ENCODE measurements around the gene ALDH3B1.

DNA sequence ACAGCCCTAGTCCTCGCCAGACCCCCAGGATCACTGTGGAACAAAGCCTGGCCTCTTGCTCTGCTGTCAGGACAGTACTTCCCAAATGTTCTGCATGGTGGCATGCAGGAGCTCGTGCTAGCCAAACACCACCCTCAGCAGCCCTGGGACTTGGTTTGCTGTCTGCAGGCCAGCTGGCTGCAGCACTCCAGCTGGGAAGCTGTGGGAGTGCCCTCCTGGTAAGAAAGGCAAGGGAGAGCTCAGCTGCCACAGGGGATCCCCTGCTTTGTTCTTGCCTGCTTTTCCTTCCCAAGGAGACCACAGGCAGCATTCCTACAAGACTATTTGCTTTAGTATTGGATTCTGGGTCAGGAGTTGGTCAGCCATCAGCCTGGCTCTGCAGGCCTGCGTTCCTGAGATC, 56.6 kb downstream of the ALDH3B1 start:
- TF ChIP-seq, protein P1, sequence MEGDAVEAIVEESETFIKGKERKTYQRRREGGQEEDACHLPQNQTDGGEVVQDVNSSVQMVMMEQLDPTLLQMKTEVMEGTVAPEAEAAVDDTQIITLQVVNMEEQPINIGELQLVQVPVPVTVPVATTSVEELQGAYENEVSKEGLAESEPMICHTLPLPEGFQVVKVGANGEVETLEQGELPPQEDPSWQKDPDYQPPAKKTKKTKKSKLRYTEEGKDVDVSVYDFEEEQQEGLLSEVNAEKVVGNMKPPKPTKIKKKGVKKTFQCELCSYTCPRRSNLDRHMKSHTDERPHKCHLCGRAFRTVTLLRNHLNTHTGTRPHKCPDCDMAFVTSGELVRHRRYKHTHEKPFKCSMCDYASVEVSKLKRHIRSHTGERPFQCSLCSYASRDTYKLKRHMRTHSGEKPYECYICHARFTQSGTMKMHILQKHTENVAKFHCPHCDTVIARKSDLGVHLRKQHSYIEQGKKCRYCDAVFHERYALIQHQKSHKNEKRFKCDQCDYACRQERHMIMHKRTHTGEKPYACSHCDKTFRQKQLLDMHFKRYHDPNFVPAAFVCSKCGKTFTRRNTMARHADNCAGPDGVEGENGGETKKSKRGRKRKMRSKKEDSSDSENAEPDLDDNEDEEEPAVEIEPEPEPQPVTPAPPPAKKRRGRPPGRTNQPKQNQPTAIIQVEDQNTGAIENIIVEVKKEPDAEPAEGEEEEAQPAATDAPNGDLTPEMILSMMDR (IDR thresholded peaks at IDR 0.05; ENCODE audit: extremely low read depth in 1 of 2, insufficient read depth in 1 of 2, low read depth in 1 of 2, low read length in 2 of 2): no peak
- TF ChIP-seq POLR2A (IDR thresholded peaks at IDR 0.05; ENCODE audit: low read depth, low read length) (no peak), POLR2AphosphoS5 (IDR thresholded peaks at IDR 0.05; ENCODE audit: insufficient read depth, low read depth, low read length) (no peak), GATA2 (IDR thresholded peaks at IDR 0.05; ENCODE audit: insufficient read depth, insufficient read length, low read depth, low read length) (no peak), JUN (IDR thresholded peaks at IDR 0.05; ENCODE audit: borderline replicate concordance, insufficient read depth, insufficient read length, low read depth) (no peak), EZH2 (IDR thresholded peaks at IDR 0.05; ENCODE audit: borderline replicate concordance, low read depth, low read length, severe bottlenecking) (no peak), MAX (IDR thresholded peaks at IDR 0.05; ENCODE audit: insufficient read depth, insufficient read length) (no peak), MYC (IDR thresholded peaks at IDR 0.05; ENCODE audit: low read depth, low read length) (no peak), FOS (IDR thresholded peaks at IDR 0.05; ENCODE audit: borderline replicate concordance, insufficient read depth, low read length) (no peak)

Data from endothelial cell of umbilical vein (primary cell).